Measurements from ENCODE around the gene KHDRBS2.
"Not testable (repeated sequence)": the region's sequence is repeated elsewhere in the genome, so short reads cannot be mapped to it uniquely, and the experiment has no call there.

KHDRBS2 gene

GRCh38 chr6:61868507-61869080, 417.4 kb downstream of the KHDRBS2 start:
- no peak for DNase-seq (ENCODE audit: low read depth, low spot score)

- DNase-seq (ENCODE audit: low read depth, low spot score) = no peak
Measured at GRCh38 chr6:61867635-61868034, 418.4 kb downstream of the KHDRBS2 start.

- DNase-seq (ENCODE audit: low read depth, low spot score) = no peak
Measured at GRCh38 chr6:61857541-61857940, 428.5 kb downstream of the KHDRBS2 start.

GRCh38 chr6:61841958-61842357, 444.1 kb downstream of the KHDRBS2 start:
- no peak for DNase-seq (ENCODE audit: low read depth, low spot score)

GRCh38 chr6:61835237-61835636, 450.8 kb downstream of the KHDRBS2 start:
- DNase-seq (ENCODE audit: low read depth, low spot score) = no peak

- no peak for DNase-seq (ENCODE audit: low read depth, low spot score)
Measured at GRCh38 chr6:61833176-61833755, 452.8 kb downstream of the KHDRBS2 start.

GRCh38 chr6:61817716-61818115, 468.3 kb downstream of the KHDRBS2 start:
- DNase-seq (ENCODE audit: low read depth, low spot score) = no peak

- DNase-seq (ENCODE audit: low read depth, low spot score) = no peak
Measured at GRCh38 chr6:61810047-61810446, 476.0 kb downstream of the KHDRBS2 start.

GRCh38 chr6:61809004-61809595, 476.9 kb downstream of the KHDRBS2 start:
- no peak for DNase-seq (ENCODE audit: low read depth, low spot score)

- DNase-seq (ENCODE audit: low read depth, low spot score) = no peak
Measured at GRCh38 chr6:61787998-61788397, 498.0 kb downstream of the KHDRBS2 start.

- DNase-seq (ENCODE audit: low read depth, low spot score) = not testable (repeated sequence)
Measured at GRCh38 chr6:61769446-61769845, 516.6 kb downstream of the KHDRBS2 start.

- DNase-seq (ENCODE audit: low read depth, low spot score) = no peak
Measured at GRCh38 chr6:61755739-61756138, 530.3 kb downstream of the KHDRBS2 start.

- DNase-seq (ENCODE audit: low read depth, low spot score) = no peak
Measured at GRCh38 chr6:61751986-61752385, 534.0 kb downstream of the KHDRBS2 start.

GRCh38 chr6:61745994-61746393, 540.0 kb downstream of the KHDRBS2 start:
- DNase-seq (ENCODE audit: low read depth, low spot score) = no peak

GRCh38 chr6:61711849-61712248, 574.2 kb downstream of the KHDRBS2 start:
- DNase-seq (ENCODE audit: low read depth, low spot score) = no peak

GRCh38 chr6:61688165-61688564, 597.9 kb downstream of the KHDRBS2 start:
- no peak for DNase-seq (ENCODE audit: low read depth, low spot score)

GRCh38 chr6:61682562-61682961, 603.5 kb downstream of the KHDRBS2 start:
- DNase-seq (ENCODE audit: low read depth, low spot score) = no peak

GRCh38 chr6:61679625-61680024, 606.4 kb downstream of the KHDRBS2 start:
- DNase-seq (ENCODE audit: low read depth, low spot score) = no peak

GRCh38 chr6:61675734-61676133, 610.3 kb downstream of the KHDRBS2 start:
- no peak for DNase-seq (ENCODE audit: low read depth, low spot score)

- no peak for DNase-seq (ENCODE audit: low read depth, low spot score)
Measured at GRCh38 chr6:61649845-61650244, 636.2 kb downstream of the KHDRBS2 start.

- no peak for DNase-seq (ENCODE audit: low read depth, low spot score)
Measured at GRCh38 chr6:61640463-61640862, 645.6 kb downstream of the KHDRBS2 start.
